ENCODE results near the gene ATXN7L3. TPM values are rescaled to one million over a fixed set of nuclear protein-coding genes. Genes with fewer than 3 reads are reported as not detected.

The ATXN7L3 gene
- polyA plus RNA-seq, 3 donors = 8.5 to 60.9 (median 9.9) TPM

GRCh38 chr17:44183024-44183423 lies 16.7 kb downstream of the ATXN7L3 start:
- H3K27me3 ChIP-seq (ENCODE audit: control insufficient read depth in 2 of 2, insufficient read depth in 2 of 2, low read length in 2 of 2) = no peaks in the 10 kb centered on the region
- H3K9me3 Mint-ChIP-seq = peaks cover 0 to 2% (median 0%) of the 10 kb centered on the region in 7 donors
- H3K36me3 ChIP-seq (replicated peaks in 1 of 2; ENCODE audit: control insufficient read depth in 1 of 2, insufficient read depth in 2 of 2, low read length in 2 of 2) = peaks cover 24 to 29% of the 10 kb centered on the region in 2 donors
- H3K4me1 Mint-ChIP-seq = peaks cover 24% of the 10 kb centered on the region
- H3K4me3 Mint-ChIP-seq = no peak overlapping the region
- H3K4me3 ChIP-seq (replicated peaks in 1 of 3; ENCODE audit: low read depth in 2 of 3, low read length in 3 of 3) = no peak overlapping the region
- peaks cover 23 to 45% of the 10 kb centered on the region in 2 donors for H3K36me3 Mint-ChIP-seq
- H3K79me2 ChIP-seq (ENCODE audit: insufficient read depth, low read length) = peaks cover 61% of the 10 kb centered on the region
- H3K9ac ChIP-seq (ENCODE audit: insufficient read depth, low read length, poor library complexity, severe bottlenecking) = no peak overlapping the region
- peak overlapping the region in 1 of 7 donors; percentile 8 for H3K27ac Mint-ChIP-seq
- H3K27ac ChIP-seq (ENCODE audit: low read depth in 1 of 2, low read length in 2 of 2) = no peak overlapping the region
- no peak overlapping the region for H3K4me2 ChIP-seq (replicated peaks; ENCODE audit: extremely low read depth, low read length, poor library complexity, severe bottlenecking)
- H4K20me1 ChIP-seq (ENCODE audit: insufficient read depth, low read length) = peaks cover 42% of the 10 kb centered on the region
- H3K4me1 ChIP-seq (ENCODE audit: control insufficient read depth in 1 of 2, insufficient read depth in 2 of 2, low read length in 2 of 2) = peaks cover 18 to 25% of the 10 kb centered on the region in 2 donors
- H2AFZ ChIP-seq (ENCODE audit: insufficient read depth, low read depth, low read length, poor library complexity, severe bottlenecking) = no peak overlapping the region
- H3K27me3 Mint-ChIP-seq (ENCODE audit: low read depth in 3 of 3) = no peaks in the 10 kb centered on the region
- no peak for DNase-seq
- intact Hi-C loops (cut with micrococcal nuclease) = loop anchor here in 1 of 2 donors (10.0 kb wide), 1 partner anchor 118 kb away; the partner anchor contains the start of gene LSM12
- WGBS (ENCODE audit: insufficient coverage) = no CpG with 5 or more reads among the region's 2 CpGs
- H3K9me3 ChIP-seq (replicated peaks in 1 of 2; ENCODE audit: control insufficient read depth in 1 of 2, insufficient read depth in 1 of 2, low read length in 2 of 2) = no peaks in the 10 kb centered on the region
- TF ChIP-seq CTCF (IDR thresholded peaks at IDR 0.05) = no peak

- 97% methylated on average over 14 of the region's 14 CpGs for WGBS (ENCODE audit: insufficient coverage)
- no peak overlapping the region for H3K4me3 Mint-ChIP-seq
- peaks cover 31 to 61% of the 10 kb centered on the region in 2 donors for H3K36me3 Mint-ChIP-seq
- Histone ChIP-seq H3K27me3 (ENCODE audit: control insufficient read depth in 2 of 2, insufficient read depth in 2 of 2, low read length in 2 of 2) (no peaks in the 10 kb centered on the region), H3K4me1 (ENCODE audit: control insufficient read depth in 1 of 2, insufficient read depth in 2 of 2, low read length in 2 of 2) (no peaks in the 10 kb centered on the region), H3K36me3 (replicated peaks in 1 of 2; ENCODE audit: control insufficient read depth in 1 of 2, insufficient read depth in 2 of 2, low read length in 2 of 2) (peaks cover 43 to 49% of the 10 kb centered on the region in 2 donors), H3K4me2 (replicated peaks; ENCODE audit: extremely low read depth, low read length, poor library complexity, severe bottlenecking) (no peak overlapping the region), H3K79me2 (ENCODE audit: insufficient read depth, low read length) (peaks cover 17% of the 10 kb centered on the region), H3K9ac (ENCODE audit: insufficient read depth, low read length, poor library complexity, severe bottlenecking) (no peak overlapping the region), H3K4me3 (replicated peaks in 1 of 3; ENCODE audit: low read depth in 2 of 3, low read length in 3 of 3) (no peak overlapping the region), H2AFZ (ENCODE audit: insufficient read depth, low read depth, low read length, poor library complexity, severe bottlenecking) (no peak overlapping the region), H3K27ac (ENCODE audit: low read depth in 1 of 2, low read length in 2 of 2) (no peak overlapping the region), H3K9me3 (replicated peaks in 1 of 2; ENCODE audit: control insufficient read depth in 1 of 2, insufficient read depth in 1 of 2, low read length in 2 of 2) (no peaks in the 10 kb centered on the region), H4K20me1 (ENCODE audit: insufficient read depth, low read length) (peaks cover 16% of the 10 kb centered on the region)
- TF ChIP-seq CTCF (IDR thresholded peaks at IDR 0.05) = no peak
- DNase-seq = no peak
- H3K4me1 Mint-ChIP-seq = no peaks in the 10 kb centered on the region
- peaks cover 0 to 2% (median 0%) of the 10 kb centered on the region in 7 donors for H3K9me3 Mint-ChIP-seq
- H3K27ac Mint-ChIP-seq = peak overlapping the region in 2 of 7 donors; percentile 37 to 73
- no peaks in the 10 kb centered on the region for H3K27me3 Mint-ChIP-seq (ENCODE audit: low read depth in 3 of 3)
- intact Hi-C loops (cut with micrococcal nuclease) = no loop called here
Measured at GRCh38 chr17:44178133-44178532, 21.6 kb downstream of the ATXN7L3 start.
